ENCODE measurements around the gene CYP4A22.
"Not testable (repeated sequence)": the region's sequence is repeated elsewhere in the genome, so short reads cannot be mapped to it uniquely, and the experiment has no call there.

CYP4A22 gene

DNA sequence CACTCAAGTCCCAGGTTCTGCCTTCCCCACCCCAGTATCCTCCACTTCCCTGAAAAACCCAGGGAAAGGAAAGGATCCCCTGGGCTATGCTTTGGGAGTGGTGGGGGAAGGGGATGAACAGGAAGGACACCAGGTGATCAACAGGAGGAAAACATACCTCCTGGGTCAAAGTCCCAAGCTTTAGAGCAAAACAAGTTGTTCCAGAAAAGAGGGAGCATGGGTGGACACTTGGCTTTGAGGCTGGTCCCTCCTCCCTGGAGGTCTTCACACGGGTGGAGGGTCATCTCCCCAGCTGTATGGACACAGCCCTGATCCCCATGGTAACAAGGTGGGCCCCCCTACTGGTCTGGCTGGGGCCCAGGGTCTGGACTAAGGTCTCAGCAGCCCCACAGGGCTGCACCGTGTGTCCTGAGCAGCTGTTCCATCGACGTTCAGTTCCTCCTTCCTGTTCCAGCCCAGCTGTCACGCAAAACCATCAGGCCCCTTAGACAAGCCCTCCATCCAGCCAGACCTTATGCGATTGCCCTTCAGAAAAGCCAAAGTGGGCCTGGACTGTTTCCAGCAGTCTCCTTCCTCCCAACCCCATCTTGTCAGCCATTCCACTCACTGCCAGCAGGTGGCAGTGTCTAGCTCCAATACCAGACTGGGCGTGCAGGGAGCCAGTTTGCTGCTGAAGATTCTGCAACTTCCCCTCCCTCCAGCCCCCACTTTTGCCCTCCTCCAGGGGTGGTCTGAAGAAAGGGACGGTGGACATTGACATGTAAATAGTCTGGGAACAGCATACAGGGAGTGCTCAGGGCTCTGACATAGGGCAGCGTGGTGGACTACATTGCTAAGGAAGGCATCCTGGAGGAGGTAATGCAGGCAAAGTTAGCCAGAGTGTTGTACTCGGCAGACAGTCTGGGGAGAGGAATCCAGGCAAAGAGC lies 55.5 kb downstream of the CYP4A22 start:
- H3K9ac ChIP-seq = no peak overlapping the region

GRCh38 chr1:47193496-47193895 lies 56.3 kb downstream of the CYP4A22 start:
- H3K27ac ChIP-seq, H3K4me3 ChIP-seq, H3K4me2 ChIP-seq: not testable (repeated sequence)

More for the DNA sequence above, 55.5 kb downstream of the CYP4A22 start:
- H3K4me3 ChIP-seq = no peak overlapping the region
- H3K9me3 ChIP-seq = no peaks in the 10 kb centered on the region
- TF ChIP-seq Cebpa-rat (IDR thresholded peaks at IDR 0.05) = no peak
- peaks cover 13% of the 10 kb centered on the region for H3K4me1 ChIP-seq
- no peak overlapping the region for H3K4me2 ChIP-seq
- H3K27ac ChIP-seq = no peak overlapping the region
- no peaks in the 10 kb centered on the region for H3K27me3 ChIP-seq
- H3K36me3 ChIP-seq = no peaks in the 10 kb centered on the region
- H4K20me1 ChIP-seq = no peaks in the 10 kb centered on the region

GRCh38 chr1:47194311-47194710 lies 57.1 kb downstream of the CYP4A22 start:
- H3K9ac ChIP-seq = no peak overlapping the region
- peaks cover 6% of the 10 kb centered on the region; the same call in 1 of the 2 replicates for H3K4me1 ChIP-seq
- H4K20me1 ChIP-seq = no peaks in the 10 kb centered on the region
- no peak overlapping the region for H3K27ac ChIP-seq
- H3K36me3 ChIP-seq = no peaks in the 10 kb centered on the region
- no peaks in the 10 kb centered on the region for H3K27me3 ChIP-seq
- H3K4me3 ChIP-seq = no peak overlapping the region
- no peak overlapping the region for H3K4me2 ChIP-seq
- H3K9me3 ChIP-seq = no peaks in the 10 kb centered on the region
- no peak for TF ChIP-seq Cebpa-rat (IDR thresholded peaks at IDR 0.05)

More at GRCh38 chr1:47193496-47193895, 56.3 kb downstream of the CYP4A22 start:
- H3K27me3 ChIP-seq, H4K20me1 ChIP-seq, H3K4me1 ChIP-seq, H3K36me3 ChIP-seq, H3K9ac ChIP-seq, H3K9me3 ChIP-seq: not testable (repeated sequence)

DNA sequence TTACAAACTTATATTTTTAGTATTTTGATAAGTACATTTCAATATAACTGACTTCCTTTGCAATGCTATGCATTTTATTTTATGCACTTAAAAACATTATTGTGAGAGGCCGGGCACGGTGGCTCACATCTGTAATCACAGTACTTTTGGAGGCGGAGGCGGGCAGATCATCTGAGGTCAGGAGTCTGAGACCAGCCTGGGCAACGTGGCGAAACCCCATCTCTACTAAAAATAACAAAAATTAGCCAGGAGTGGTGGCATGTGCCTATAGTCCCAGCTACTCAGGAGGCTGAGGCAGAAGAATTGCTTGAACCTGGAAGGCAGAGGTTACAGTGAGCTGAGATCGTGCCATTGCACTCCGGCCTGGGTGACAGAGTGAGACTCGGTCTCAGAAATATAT lies 58.7 kb downstream of the CYP4A22 start:
- not testable (repeated sequence) for H3K36me3 ChIP-seq, H3K4me2 ChIP-seq, H3K27ac ChIP-seq, H3K27me3 ChIP-seq, H4K20me1 ChIP-seq, H3K4me3 ChIP-seq, H3K9me3 ChIP-seq, H3K9ac ChIP-seq, H3K4me1 ChIP-seq

GRCh38 chr1:47196622-47197021 lies 59.4 kb downstream of the CYP4A22 start:
- no peaks in the 10 kb centered on the region for H3K9me3 ChIP-seq
- no peak for TF ChIP-seq Cebpa-rat (IDR thresholded peaks at IDR 0.05)
- H3K27ac ChIP-seq = no peak overlapping the region
- no peak overlapping the region for H3K4me2 ChIP-seq
- no peaks in the 10 kb centered on the region for H3K36me3 ChIP-seq
- H3K4me3 ChIP-seq = no peak overlapping the region
- no peaks in the 10 kb centered on the region for H4K20me1 ChIP-seq
- no peaks in the 10 kb centered on the region for H3K4me1 ChIP-seq
- no peak overlapping the region for H3K9ac ChIP-seq
- 0 out of 2 replicates have a peak, but pooled peaks cover 3% of the 10 kb centered on the region for H3K27me3 ChIP-seq

GRCh38 chr1:47198214-47198613 lies 61.0 kb downstream of the CYP4A22 start:
- H3K27me3 ChIP-seq = 0 out of 2 replicates have a peak, but pooled peaks cover 3% of the 10 kb centered on the region
- no peak overlapping the region for H3K4me2 ChIP-seq

More at GRCh38 chr1:47198214-47198613, 61.0 kb downstream of the CYP4A22 start:
- H3K4me3 ChIP-seq = no peak overlapping the region
- H3K4me1 ChIP-seq = peaks cover 3% of the 10 kb centered on the region
- H3K9ac ChIP-seq = no peak overlapping the region
- H4K20me1 ChIP-seq = no peaks in the 10 kb centered on the region
- no peak overlapping the region for H3K27ac ChIP-seq
- no peaks in the 10 kb centered on the region for H3K36me3 ChIP-seq
- H3K9me3 ChIP-seq = peaks cover 5% of the 10 kb centered on the region
- no peak for TF ChIP-seq Cebpa-rat (IDR thresholded peaks at IDR 0.05)
